Measurements from ENCODE around the gene TVP23A. TPM values are rescaled to one million over a fixed set of nuclear protein-coding genes. Genes with fewer than 3 reads are reported as not detected.
"Not testable (repeated sequence)": the region's sequence is repeated elsewhere in the genome, so short reads cannot be mapped to it uniquely, and the experiment has no call there.

TVP23A gene
- total and polyA plus RNA-seq, 8 donors = 0.47 to 8.4 (median 6.7) TPM

DNA sequence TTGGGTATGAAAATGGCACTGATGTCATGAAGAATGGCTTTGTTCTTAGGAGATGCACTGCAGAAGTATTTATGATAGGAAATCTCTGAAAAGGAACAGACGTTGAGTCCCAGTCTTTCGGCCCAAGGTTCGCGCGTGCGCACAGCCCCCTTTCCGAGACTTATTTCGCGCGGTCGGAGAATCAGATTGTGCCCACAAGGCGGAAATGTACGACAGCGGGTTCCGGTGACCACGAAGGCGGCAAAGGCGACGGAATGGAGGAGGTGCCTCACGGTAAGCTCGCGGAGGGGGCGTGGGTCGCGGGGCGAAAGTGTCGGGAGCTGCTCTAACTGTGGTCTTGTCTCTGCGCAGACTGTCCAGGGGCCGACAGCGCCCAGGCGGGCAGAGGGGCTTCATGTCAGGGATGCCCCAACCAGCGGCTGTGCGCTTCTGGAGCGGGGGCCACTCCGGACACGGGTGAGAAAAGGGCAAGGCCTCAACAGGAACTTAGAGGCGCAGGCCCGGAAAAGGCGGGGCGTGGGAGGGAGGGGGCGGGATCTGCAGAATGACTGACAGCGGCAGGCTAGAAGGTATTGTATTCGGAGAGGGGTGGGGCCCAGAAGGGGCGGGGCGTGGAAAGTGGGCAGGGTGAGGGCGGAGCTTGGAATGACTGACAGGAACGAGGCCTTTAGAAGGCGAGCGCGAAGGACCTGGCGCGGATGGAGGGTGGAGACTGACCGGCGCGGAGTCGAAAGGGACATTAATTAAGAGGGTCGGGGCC, 74.8 kb downstream of the TVP23A start, which contains the start of gene NUBP1:
Gene NUBP1, plus strand, starts transcription at position 233 of the 760 bp plus-strand sequence. Its CDS starts 22 bp downstream, at position 255.
- Histone ChIP-seq H3K9me3 (no peaks in the 10 kb centered on the region), H3K27me3 (no peaks in the 10 kb centered on the region), H3K36me3 (peaks cover 0 to 20% of the 10 kb centered on the region in 2 donors), H3K4me1 (peaks cover 19 to 38% of the 10 kb centered on the region in 2 donors), H3K27ac (peak within 1 kb of the TSS; percentile 97 to 98), H3K4me3 (peak within 1 kb of the TSS; percentile 47 to 51)
- peak; percentile 98 for ATAC-seq
- intact Hi-C loops (cut with DNase I) = no loop called here
- TF ChIP-seq, protein P1, sequence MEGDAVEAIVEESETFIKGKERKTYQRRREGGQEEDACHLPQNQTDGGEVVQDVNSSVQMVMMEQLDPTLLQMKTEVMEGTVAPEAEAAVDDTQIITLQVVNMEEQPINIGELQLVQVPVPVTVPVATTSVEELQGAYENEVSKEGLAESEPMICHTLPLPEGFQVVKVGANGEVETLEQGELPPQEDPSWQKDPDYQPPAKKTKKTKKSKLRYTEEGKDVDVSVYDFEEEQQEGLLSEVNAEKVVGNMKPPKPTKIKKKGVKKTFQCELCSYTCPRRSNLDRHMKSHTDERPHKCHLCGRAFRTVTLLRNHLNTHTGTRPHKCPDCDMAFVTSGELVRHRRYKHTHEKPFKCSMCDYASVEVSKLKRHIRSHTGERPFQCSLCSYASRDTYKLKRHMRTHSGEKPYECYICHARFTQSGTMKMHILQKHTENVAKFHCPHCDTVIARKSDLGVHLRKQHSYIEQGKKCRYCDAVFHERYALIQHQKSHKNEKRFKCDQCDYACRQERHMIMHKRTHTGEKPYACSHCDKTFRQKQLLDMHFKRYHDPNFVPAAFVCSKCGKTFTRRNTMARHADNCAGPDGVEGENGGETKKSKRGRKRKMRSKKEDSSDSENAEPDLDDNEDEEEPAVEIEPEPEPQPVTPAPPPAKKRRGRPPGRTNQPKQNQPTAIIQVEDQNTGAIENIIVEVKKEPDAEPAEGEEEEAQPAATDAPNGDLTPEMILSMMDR (IDR thresholded peaks at IDR 0.05) = no peak
- peak; percentile 99 to 100 (median 99) for DNase-seq

DNA sequence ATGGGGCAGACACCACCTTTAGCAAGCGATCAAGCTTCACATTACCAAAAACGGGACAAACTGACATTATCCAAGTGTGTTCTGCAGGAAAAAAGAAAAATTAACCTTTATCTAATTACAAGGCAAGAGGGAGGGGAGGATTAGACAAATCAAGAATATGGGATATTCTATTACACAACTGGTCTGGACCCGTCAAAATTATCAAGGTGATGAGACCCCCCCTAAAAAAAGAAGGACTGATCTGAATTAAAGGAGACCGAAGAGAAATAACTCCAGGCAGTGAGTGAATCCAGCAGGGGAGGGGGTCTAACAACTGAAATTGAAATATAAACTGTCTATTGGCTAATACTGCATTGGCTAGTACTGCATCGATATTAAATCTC, 75.4 kb downstream of the TVP23A start:
- TF ChIP-seq, protein P1 (IDR thresholded peaks at IDR 0.05) = no peak
- Histone ChIP-seq H3K4me3 (peak overlapping the region; percentile 47 to 51), H3K27me3 (no peaks in the 10 kb centered on the region), H3K27ac (peak overlapping the region; percentile 97 to 98), H3K36me3 (peaks cover 0 to 14% of the 10 kb centered on the region in 2 donors), H3K4me1 (peaks cover 24 to 38% of the 10 kb centered on the region in 2 donors), H3K9me3 (no peaks in the 10 kb centered on the region)
- DNase-seq = no peak
- intact Hi-C loops (cut with DNase I) = no loop called here
- no peak for ATAC-seq

DNA sequence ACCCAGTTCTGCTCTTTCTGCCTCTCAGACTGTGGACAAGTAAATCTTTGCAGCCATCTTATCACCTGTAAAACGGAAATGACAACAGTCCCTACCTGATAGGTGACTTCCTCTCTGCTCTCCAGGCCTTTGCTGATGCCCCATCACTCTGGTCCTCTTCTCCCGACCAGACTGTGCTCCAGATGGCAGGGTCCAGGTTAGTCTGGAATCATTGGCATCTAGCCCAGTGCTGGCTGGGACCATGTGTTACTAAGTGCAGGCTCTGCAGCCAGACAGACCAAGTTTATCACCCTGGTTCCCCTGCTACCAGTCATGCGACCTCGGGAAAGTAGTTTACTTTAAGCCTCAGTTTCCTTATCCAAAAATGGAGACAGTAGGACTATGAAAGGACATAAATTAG, 76.8 kb downstream of the TVP23A start:
- TF ChIP-seq, protein P1 (IDR thresholded peaks at IDR 0.05) = no peak
- ATAC-seq (no peak), DNase-seq (no peak)
- intact Hi-C loops (cut with DNase I) = no loop called here
- no peak overlapping the region for H3K27ac ChIP-seq
- peaks cover 31 to 51% of the 10 kb centered on the region in 2 donors for H3K4me1 ChIP-seq
- H3K4me3 ChIP-seq = no peak overlapping the region
- peaks cover 0 to under 1% of the 10 kb centered on the region in 2 donors for H3K36me3 ChIP-seq
- H3K9me3 ChIP-seq = no peaks in the 10 kb centered on the region
- no peaks in the 10 kb centered on the region for H3K27me3 ChIP-seq

DNA sequence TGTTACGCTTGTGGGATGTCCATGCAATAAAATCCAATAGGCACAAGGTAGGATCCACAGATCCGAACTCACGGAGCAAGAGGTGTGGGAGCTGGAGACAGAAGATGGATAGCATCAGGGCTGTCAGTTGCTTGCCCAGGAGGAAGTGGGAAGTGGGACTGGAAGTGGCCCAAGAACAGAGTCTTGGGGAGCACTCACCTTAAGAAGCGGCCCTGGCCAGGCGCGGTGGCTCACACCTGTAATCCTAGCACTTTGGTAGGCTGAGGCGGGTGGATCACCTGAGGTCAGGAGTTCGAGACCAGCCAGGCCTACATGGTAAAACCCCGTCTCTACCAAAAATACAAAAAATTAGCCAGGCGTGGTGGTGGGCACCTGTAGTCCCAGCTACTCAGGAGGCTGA, 77.3 kb downstream of the TVP23A start:
- H3K27ac ChIP-seq; H3K36me3 ChIP-seq; H3K27me3 ChIP-seq; H3K4me3 ChIP-seq; intact Hi-C loops (cut with DNase I); H3K9me3 ChIP-seq; ATAC-seq: not testable (repeated sequence)
- peak in 1 of 4 donors; percentile 56 for DNase-seq
- peaks cover 31 to 53% of the 10 kb centered on the region in 2 donors for H3K4me1 ChIP-seq

DNA sequence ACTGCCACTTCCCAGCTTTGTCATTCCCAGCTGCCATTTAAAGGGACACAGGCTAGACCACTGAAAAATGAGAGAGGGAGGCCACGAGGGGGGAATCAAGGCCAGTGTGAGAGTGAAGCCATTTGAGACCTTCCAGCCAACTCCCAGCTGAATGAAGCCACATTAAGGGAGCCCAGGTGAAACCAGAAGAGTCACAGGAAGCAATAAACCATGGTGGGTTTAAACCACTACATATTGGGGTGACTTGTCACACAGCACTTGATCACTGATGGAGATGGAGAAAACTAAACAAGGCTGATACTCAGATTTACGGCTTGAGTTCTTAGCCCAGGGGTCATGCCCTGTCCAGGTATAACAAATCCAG, 77.8 kb downstream of the TVP23A start:
- H3K4me1 ChIP-seq = peaks cover 29 to 49% of the 10 kb centered on the region in 2 donors
- no peaks in the 10 kb centered on the region for H3K36me3 ChIP-seq
- H3K4me3 ChIP-seq = no peak overlapping the region
- DNase-seq = no peak
- ATAC-seq = no peak
- H3K9me3 ChIP-seq = no peaks in the 10 kb centered on the region
- TF ChIP-seq, protein P1 (IDR thresholded peaks at IDR 0.05) = no peak
- no peaks in the 10 kb centered on the region for H3K27me3 ChIP-seq
- H3K27ac ChIP-seq = no peak overlapping the region
- intact Hi-C loops (cut with DNase I) = no loop called here

Measured in left lung (tissue), 10 donors.